GM18867 (cell line): ENCODE data around the gene FAM107B.

Experiments used
- ATAC-seq: cut with Tn5 transposase; IDR thresholded peaks from one replicate; pipeline ENCODE4 v1.9.1; 2021; ENCODE audit warnings: mild to moderate bottlenecking, moderate library complexity; ENCODE audit not compliant: unreplicated experiment

The FAM107B gene

GRCh38 chr10:14476641-14477407 is 297.9 kb downstream of the FAM107B start:
- no peak for ATAC-seq

DNA sequence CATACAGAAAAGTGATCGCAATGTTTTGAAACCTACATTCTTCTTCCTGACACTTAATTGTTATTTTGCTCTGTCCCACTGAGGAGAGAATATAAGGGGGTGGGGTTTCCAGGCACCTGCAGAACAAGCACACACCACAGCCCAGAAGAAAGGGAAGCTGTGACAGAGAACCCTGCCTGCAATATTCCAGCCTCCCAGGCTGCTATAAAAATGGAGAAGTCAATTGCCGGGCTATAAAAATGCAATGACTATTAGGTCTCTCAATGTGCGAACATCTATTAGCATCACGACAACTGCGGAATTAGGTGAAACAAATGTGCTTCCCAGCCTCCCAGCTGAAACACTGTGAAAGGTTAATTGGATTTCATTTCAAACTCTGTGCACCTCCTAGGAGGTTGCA is 298.7 kb downstream of the FAM107B start:
- no peak for ATAC-seq

DNA sequence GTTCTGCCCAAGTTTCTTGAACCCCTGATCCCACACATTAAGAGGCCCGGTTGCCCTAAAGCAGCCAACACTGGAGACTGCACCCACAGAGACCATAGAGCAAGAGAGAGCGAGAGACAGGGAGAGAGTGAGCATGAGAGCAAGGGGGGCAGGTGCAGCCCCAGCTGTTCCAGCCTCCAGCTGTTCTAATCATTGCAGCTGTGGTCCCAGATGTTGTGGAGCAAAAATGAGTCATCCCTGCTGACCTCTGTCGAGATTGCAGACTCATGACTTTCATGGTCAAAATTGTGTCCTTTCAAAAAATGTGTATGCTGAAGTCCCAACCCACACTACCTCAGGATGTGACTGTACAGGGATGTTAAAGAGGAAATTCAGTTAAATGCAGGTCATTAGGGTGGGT is 300.0 kb downstream of the FAM107B start:
- ATAC-seq: no peak

DNA sequence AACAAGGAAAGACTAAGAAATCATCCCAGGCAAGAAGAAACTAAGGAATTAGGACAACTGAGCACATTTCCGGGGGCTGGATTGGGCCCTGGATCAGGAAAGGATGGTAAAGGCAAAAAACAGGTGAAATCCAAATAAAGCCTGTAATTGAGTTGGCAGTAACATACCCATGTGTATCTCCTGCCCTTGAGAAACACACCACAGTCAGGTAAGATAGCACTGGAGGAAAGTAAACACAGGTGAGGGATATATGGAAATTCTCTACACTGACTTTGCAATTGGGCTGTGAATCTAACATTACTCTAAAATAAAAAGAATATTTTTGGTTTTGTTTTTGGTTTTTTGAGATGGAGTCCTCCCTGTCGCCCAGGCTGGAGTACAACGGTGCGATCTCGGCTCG is 303.8 kb downstream of the FAM107B start:
- no peak for ATAC-seq

DNA sequence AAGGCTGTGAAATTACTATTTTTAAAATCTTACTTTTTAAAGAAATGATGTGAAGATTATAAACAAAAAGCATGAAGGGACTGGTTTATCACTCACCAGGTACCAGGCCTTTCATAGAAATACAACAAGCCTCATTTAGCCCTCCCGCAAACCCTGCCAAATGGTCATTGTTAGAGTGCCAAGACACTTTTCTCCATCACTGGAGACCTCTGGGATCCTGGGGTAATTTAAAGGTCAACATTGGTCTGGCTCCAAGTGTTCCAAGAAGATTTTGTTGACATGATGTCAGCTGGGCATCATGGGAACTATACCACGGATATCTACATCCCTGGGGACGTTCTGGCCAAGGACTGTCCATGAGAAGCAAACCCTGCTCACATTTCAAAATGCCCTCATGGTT is 306.0 kb downstream of the FAM107B start:
- ATAC-seq: no peak
